ENCODE measurements around the gene RPS6KA2. TPM values are rescaled to one million over a fixed set of nuclear protein-coding genes. Genes with fewer than 3 reads are reported as not detected.

RPS6KA2 gene
- total RNA-seq, 4 donors from 2014 or later: 22.7 to 55.9 (median 40.6) TPM

- no peak for TF ChIP-seq POLR2A (IDR thresholded peaks at IDR 0.05)
- no peak for TF ChIP-seq CTCF (IDR thresholded peaks at IDR 0.05)
- 73 to 75% methylated on average over 15 of the region's 15 CpGs for WGBS, 2 donors
- intact Hi-C loops (cut with DNase I; ENCODE audit: low total_unique reads): no loop called here
- H3K4me3 ChIP-seq (ENCODE audit: low read depth, poor library complexity, severe bottlenecking): no peak overlapping the region
- DNase-seq (ENCODE audit: low spot score in 2 of 2): no peak
Measured at GRCh38 chr6:166655713-166656229, 28.7 kb upstream of the RPS6KA2 start.

DNA sequence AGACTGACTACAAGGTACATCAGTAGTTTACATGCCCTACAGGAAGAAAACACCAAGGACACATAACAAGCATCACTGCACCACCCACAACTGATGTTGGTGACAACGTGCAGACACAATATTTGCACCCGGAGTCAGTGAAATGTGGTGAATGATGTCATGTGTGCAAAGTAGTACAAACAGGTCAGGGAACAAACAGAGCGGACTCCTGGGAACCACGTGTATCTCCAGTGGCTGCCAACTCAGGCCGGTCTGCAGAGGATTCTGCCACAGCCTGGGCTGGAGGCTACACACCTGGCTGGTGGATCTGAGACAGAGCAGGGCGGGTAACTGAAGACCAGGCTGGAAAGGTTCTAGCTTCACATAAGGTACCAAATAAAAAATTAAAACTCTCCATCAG lies 28.2 kb upstream of the RPS6KA2 start:
- no peak for DNase-seq (ENCODE audit: low spot score in 2 of 2)
- WGBS, 2 donors: 73 to 74% methylated on average over 6 of the region's 6 CpGs
- intact Hi-C loops (cut with DNase I; ENCODE audit: low total_unique reads): no loop called here
- no peak overlapping the region for H3K4me3 ChIP-seq (ENCODE audit: low read depth, poor library complexity, severe bottlenecking)
- TF ChIP-seq POLR2A (IDR thresholded peaks at IDR 0.05) (no peak), CTCF (IDR thresholded peaks at IDR 0.05) (no peak)

- WGBS, 2 donors: 76 to 78% methylated on average over 7 of the region's 7 CpGs
- intact Hi-C loops (cut with DNase I; ENCODE audit: low total_unique reads): no loop called here
- DNase-seq (ENCODE audit: low spot score in 2 of 2): no peak
- H3K4me3 ChIP-seq (ENCODE audit: low read depth, poor library complexity, severe bottlenecking): no peak overlapping the region
- no peak for TF ChIP-seq POLR2A (IDR thresholded peaks at IDR 0.05)
- no peak for TF ChIP-seq CTCF (IDR thresholded peaks at IDR 0.05)
Measured at GRCh38 chr6:166654573-166654972, 27.5 kb upstream of the RPS6KA2 start.

- DNase-seq (ENCODE audit: low spot score in 2 of 2): no peak
- intact Hi-C loops (cut with DNase I; ENCODE audit: low total_unique reads): no loop called here
- H3K4me3 ChIP-seq (ENCODE audit: low read depth, poor library complexity, severe bottlenecking): no peak overlapping the region
- WGBS, 2 donors: 95 to 96% methylated on average over 4 of the region's 4 CpGs
- no peak for TF ChIP-seq CTCF (IDR thresholded peaks at IDR 0.05)
- TF ChIP-seq POLR2A (IDR thresholded peaks at IDR 0.05): no peak
Measured at GRCh38 chr6:166653639-166653941, 26.5 kb upstream of the RPS6KA2 start.

DNA sequence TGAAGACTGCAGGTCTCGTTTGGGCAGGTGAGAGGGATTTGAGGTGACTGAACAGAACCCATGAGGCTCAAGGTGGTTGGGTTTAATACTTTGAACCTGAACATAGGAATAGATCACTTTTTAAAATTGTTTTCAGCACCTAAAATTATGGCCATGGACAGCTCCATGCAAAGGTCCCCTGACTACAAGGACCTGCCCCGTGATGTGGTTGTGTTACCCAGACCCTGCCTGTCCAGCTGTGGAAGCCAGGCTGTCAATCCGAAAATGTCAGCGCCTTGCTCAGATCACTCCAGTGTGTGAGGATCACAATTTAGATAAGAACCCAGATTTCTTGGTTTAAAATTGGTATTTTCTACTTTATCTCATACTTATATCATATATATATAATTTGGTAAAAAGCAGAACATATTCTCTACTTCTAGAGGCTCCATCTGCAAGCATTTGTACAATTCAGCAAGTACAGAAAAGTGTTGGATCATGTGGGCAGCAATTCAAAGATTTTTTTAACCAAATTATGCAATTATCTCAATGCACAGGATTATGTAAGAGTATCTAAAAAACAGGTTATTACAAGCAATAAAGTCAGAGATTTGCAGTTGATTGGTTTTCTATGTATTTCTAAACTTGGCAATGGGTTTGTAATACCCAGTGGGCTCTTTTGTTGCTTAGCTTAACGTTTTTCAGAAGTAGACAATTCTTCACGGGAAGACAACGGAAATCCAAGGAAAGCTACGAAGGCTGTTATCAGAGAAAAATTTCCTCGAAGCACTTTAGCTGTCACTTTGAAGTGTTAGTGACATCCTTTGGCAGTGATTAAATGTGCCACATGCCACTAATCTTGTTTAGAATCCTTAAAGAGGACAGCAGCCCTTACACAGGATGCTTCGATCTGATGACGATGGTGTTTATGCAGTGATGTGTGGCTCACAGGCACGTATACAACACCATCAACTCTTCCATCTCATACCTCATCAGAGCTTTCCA lies 24.1 kb upstream of the RPS6KA2 start:
- WGBS, 2 donors: 61 to 65% methylated on average over 12 of the region's 12 CpGs
- no peak for DNase-seq (ENCODE audit: low spot score in 2 of 2)
- no peak overlapping the region for H3K4me3 ChIP-seq (ENCODE audit: low read depth, poor library complexity, severe bottlenecking)
- TF ChIP-seq CTCF (IDR thresholded peaks at IDR 0.05): no peak
- no peak for TF ChIP-seq POLR2A (IDR thresholded peaks at IDR 0.05)
- intact Hi-C loops (cut with DNase I; ENCODE audit: low total_unique reads): no loop called here
